Activated T-cell treated with anti-CD3 and anti-CD28 coated beads for 4 hours (primary cell): Measurements from ENCODE around the gene CCNF.
A peak's percentile ranks its signal among the peaks of the same experiment; 100 is the strongest.
"Not testable (repeated sequence)": the region's sequence is repeated elsewhere in the genome, so short reads cannot be mapped to it uniquely, and the experiment has no call there.

Experiments
- DNase-seq: peaks from one replicate; pipeline ENCODE4 v3.0.0-alpha.2; 2020

Gene CCNF

GRCh38 chr16:2429034-2429770 is at the start of gene CCNF:
Gene CCNF (plus strand): TSS chr16:2429447. CDS start chr16:2429482, 35 bp downstream.
- DNase-seq = peak; percentile 96

GRCh38 chr16:2383501-2383900 is 45.7 kb upstream of the CCNF start:
- DNase-seq = no peak

- DNase-seq = no peak
These were observed 44.8 kb upstream of the CCNF start for GRCh38 chr16:2384426-2384825.

DNA sequence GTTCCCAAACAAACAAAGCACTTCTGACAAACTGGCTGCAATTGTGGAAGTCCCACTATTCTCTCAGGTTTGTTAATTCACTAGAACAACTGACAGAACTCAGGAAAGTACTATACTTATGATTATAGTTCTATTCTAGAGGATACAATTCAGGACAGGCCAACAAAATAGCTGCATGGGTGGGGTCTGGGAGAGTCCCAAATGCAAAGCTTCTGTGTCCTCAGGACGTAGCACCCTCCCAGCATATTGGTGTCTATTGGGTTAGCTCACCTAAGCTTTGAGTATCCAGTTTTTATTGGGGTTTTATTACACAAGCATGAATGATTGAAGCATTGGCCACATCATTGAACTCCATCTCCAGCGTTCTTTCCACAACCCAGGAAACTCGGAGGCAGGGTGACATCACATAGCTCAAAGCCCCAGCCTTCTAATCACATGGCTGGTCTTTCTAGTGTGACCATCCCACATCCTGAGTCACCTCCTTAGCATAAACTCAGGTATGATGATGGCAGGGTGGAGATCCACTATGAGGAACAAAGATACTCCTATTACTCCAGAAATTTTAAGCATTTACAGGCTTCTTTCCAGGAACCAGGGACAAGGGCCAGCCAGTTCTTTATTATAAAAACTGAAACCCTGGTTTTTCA is 43.9 kb upstream of the CCNF start:
- DNase-seq = no peak

- DNase-seq = not testable (repeated sequence)
These were observed 43.3 kb upstream of the CCNF start for GRCh38 chr16:2385982-2386381.

DNA sequence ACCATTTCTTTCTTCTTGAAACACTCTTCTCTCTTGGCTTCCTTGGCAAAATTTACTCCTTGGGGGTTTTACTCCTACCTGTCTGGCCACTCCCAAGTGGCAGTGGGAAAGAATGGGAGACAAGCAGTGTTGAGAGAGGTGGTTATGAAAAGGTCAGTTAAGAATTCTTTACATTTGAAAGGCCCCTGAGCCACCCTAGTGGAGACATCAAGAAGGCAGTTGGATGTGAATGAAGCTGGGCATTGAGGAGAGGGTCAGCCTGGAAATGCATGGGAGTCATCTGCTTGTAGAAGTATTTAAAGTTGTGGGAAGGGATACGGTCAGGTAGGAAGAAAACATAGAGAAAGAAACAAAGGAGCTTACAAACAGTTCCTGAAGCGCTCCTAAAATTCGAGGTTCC is 42.3 kb upstream of the CCNF start:
- DNase-seq = no peak

- DNase-seq = no peak
These were observed 40.9 kb upstream of the CCNF start for GRCh38 chr16:2388139-2388874.

DNA sequence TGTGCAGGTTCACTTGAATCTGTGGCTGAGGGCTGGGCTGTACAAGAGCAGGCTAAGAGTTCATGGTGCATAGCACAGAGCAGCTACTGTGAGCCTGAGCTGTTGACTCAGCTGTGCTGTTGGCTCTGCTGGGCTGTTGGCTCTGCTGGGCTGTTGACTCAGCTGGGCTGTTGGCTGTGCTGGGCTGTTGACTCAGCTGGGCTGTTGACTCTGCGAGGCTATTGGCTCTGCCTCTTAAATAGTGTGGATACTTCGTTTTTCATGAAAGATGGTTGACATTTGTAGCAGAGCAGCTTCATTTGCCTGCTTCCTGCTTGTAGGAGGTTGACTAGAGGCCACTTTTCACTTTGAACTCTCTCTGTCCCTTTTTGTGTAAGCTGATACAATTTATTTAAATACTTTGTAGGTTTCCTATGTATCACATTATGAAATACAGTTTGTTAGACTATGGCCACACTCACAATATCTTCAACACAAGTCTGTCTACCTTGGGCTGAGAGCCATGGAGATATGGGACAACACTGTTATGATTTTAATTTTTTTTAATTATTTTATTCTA is 40.3 kb upstream of the CCNF start:
- no peak for DNase-seq

GRCh38 chr16:2392025-2392424 is 37.2 kb upstream of the CCNF start:
- no peak for DNase-seq

GRCh38 chr16:2398520-2398919 is 30.7 kb upstream of the CCNF start:
- DNase-seq = no peak

DNA sequence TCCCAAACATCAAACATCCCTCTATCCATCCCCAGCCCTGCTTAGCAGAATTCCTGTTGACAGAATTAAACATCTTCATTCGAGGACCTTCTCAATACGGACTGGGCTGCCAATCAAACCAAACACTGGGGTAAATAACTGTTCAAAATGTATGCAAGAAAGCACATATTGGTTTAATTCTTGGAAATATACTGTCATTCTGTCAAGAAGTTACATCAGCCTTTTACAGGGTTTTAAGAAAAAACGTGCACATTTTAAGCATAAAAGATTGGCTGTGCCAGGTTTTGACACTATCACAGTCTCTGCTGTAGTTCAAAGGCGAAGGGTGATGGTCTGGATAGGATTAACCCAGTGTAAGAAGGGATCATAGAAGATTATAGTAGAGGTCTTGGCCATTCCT is 25.1 kb upstream of the CCNF start:
- DNase-seq = no peak

DNA sequence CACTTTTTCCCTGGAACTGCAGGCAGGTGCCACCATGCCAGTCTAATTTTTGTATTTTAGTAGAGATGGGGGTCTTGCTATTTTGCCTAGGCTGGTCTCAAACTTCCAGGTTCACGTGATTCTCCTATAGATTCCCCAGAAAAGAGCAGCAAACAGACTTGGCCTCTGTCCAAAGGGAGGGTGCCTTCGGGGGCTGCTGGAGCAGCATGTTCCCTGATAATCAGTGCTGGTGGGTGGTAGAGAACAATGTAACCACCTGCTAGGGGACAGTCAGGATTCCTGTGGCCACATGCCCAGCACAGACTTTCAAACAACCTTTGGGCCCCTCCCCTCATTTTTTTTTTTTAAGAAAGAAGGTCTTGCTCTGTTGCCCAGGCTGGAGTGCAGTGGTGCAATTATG is 14.2 kb upstream of the CCNF start:
- DNase-seq = no peak

GRCh38 chr16:2420035-2420434 is 9.2 kb upstream of the CCNF start:
- no peak for DNase-seq

- DNase-seq = no peak
These were observed 7.0 kb upstream of the CCNF start for GRCh38 chr16:2422123-2422867.

DNA sequence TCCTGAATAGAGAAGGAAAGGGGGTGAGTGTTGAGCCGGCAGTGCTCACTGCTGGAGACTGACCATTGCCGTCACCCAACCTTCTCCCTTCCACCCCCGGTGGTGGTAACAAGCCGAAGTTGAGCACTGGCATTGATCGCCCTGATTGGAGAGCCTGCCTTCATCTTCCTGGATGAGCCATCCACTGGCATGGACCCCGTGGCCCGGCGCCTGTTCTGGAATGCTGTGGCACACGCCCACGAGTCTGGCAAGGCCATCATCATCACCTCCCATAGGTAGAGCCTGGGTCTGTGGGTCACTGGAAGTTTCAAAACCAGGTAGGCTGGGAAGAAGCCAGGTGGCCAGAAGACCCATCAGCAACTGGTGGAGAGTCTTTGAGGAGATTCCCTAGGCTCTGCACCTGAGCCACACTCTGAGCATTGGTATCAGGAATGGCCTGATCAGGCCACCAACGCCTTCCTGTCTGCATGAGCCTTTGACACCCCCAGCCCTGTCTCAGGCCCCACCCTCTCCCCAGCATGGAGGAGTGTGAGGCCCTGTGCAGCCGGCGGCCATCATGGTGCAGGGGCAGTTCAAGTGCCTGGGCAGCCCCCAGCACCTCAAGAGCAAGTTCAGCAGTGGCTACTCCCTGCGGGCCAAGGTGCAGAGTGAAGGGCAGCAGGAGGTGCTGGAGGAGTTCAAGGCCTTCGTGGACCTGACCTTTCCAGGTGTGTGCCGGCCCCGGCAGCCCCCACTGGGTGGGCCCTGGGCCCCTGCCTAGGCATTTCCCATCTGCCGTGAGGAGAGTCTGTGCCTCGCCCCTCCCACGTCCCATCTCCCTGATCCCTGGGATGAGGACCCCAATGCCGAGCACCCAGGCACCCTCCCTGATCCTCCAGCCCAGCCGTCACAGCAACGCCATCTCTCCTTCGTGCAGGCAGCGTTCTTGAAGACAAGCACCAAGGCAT is 4.9 kb upstream of the CCNF start:
- DNase-seq = no peak

DNA sequence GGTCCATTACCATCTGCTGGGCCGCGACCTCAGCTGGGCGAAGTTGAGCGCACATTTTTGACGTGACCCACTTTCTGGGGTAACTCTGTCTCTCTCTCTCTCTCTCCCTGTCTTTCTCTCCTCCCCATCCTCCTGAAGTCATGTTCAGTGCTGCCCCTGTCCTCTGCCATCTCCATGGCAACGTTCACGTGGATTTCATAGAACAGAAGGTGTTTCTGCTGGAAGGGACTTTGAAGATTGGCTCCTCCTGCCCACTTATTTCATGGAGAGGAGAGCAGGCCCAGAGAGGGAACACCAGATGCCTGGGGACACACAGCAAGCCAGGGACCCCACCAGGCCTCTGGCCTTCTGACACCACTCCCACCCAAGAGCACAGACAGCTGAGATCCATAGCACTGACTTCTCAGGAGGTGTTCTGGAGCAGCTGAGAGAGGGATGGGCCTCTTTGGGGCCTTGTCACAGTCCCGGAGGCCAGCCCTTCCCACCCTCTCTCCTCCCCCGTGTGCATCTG is 4.2 kb upstream of the CCNF start:
- DNase-seq = no peak

- no peak for DNase-seq
These were observed 3.3 kb upstream of the CCNF start for GRCh38 chr16:2425825-2426430.

DNA sequence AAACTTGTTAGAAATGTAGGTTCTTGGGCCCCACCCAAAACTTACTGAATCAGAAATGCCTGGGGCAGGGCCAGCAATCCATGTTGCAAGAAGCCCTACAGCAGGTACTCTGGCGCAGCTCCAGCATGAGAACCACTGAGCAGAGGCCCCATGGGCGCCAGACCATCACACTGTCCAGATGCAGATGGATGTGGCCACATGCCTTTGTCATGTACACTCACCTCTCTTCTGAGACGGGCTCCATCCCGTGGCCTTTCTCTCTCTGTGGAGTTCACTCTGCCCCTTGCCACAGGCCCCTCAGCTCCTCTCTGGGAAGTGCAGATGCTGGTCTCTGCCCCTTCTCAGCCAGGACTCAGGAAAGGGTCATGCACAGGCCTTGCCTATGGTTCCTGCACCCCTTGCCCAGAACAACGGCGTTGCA is 2.3 kb upstream of the CCNF start:
- no peak for DNase-seq

GRCh38 chr16:2427526-2427925 is 1.7 kb upstream of the CCNF start:
- no peak for DNase-seq

GRCh38 chr16:2428051-2428783 is 1.0 kb upstream of the CCNF start:
- DNase-seq = no peak

- DNase-seq = no peak
These were observed 538 bp upstream of the CCNF start for GRCh38 chr16:2428784-2429033.
